Brain microvascular endothelial cell (primary cell): ENCODE measurements around the gene ZNF621.
A peak's percentile ranks its signal among the peaks of the same experiment; 100 is the strongest.

Source experiments
- DNase-seq: peaks from one replicate; pipeline ENCODE4 v3.0.0-alpha.2; 2020
- H3K27ac ChIP-seq: fragments of 250-450 bp; sonication (Bioruptor Pico); 2 replicates; pipeline ENCODE4 v1.5.1; 2020; ENCODE audit warnings: mild to moderate bottlenecking, moderate library complexity
- H3K27me3 ChIP-seq: fragments of 250-450 bp; sonication (Bioruptor Pico); replicated peaks from 2 replicates; pipeline ENCODE4 v1.5.1; 2020; ENCODE audit warnings: mild to moderate bottlenecking
- H3K36me3 ChIP-seq: fragments of 250-450 bp; sonication (Bioruptor Pico); replicated peaks from 2 replicates; pipeline ENCODE4 v1.5.1; 2020; ENCODE audit warnings: mild to moderate bottlenecking
- H3K4me3 ChIP-seq: 2 replicates; pipeline ENCODE4 v1.5.1; 2011; ENCODE audit warnings: low read depth, mild to moderate bottlenecking, control low read depth, low read length, moderate library complexity
- CTCF ChIP-seq: IDR thresholded peaks from 2 replicates; pipeline ENCODE4 v1.5.1; 2011; ENCODE audit warnings: low read depth, mild to moderate bottlenecking, moderate library complexity, low read length, control low read depth, inconsistent platforms; ENCODE audit errors: missing control alignments
- in situ Hi-C: cut with HindIII; loops from 2 replicates; pipeline ENCODE4 v1.10.0; 2017; ENCODE audit warnings: low sequenced_read_pairs, low pct_ligation_motif_present

The ZNF621 gene

GRCh38 chr3:40582401-40583027 lies 57.8 kb downstream of the ZNF621 start:
- Histone ChIP-seq H3K4me3 (no peak overlapping the region), H3K27ac (no peak overlapping the region), H3K36me3 (no peaks in the 10 kb centered on the region), H3K27me3 (no peaks in the 10 kb centered on the region)
- no peak for TF ChIP-seq CTCF
- in situ Hi-C loops = loop anchor here (25.0 kb wide), 1 partner anchor 655 kb away; no protein-coding TSS in a partner anchor
- no peak for DNase-seq

- no peak for TF ChIP-seq CTCF
- in situ Hi-C loops = loop anchor here (25.0 kb wide), 1 partner anchor 654 kb away; no protein-coding TSS in a partner anchor
- DNase-seq = no peak
Observed at GRCh38 chr3:40583691-40584090, 58.9 kb downstream of the ZNF621 start.

GRCh38 chr3:40584625-40585189 lies 59.9 kb downstream of the ZNF621 start:
- no peaks in the 10 kb centered on the region for H3K36me3 ChIP-seq
- peak; percentile 81 for DNase-seq
- H3K4me3 ChIP-seq = peak overlapping the region; percentile 22
- peak; percentile 99 for TF ChIP-seq CTCF
- H3K27ac ChIP-seq = no peak overlapping the region
- in situ Hi-C loops = loop anchor here (25.0 kb wide), 1 partner anchor 653 kb away; no protein-coding TSS in a partner anchor
- no peaks in the 10 kb centered on the region for H3K27me3 ChIP-seq

More at GRCh38 chr3:40583691-40584090, 58.9 kb downstream of the ZNF621 start:
- Histone ChIP-seq H3K27me3 (no peaks in the 10 kb centered on the region), H3K36me3 (no peaks in the 10 kb centered on the region), H3K27ac (no peak overlapping the region), H3K4me3 (no peak overlapping the region)

- in situ Hi-C loops = loop anchor here (25.0 kb wide), 1 partner anchor 652 kb away; no protein-coding TSS in a partner anchor
- Histone ChIP-seq H3K36me3 (no peaks in the 10 kb centered on the region), H3K27me3 (no peaks in the 10 kb centered on the region), H3K27ac (no peak overlapping the region), H3K4me3 (no peak overlapping the region)
- DNase-seq = no peak
- TF ChIP-seq CTCF = no peak
Observed at GRCh38 chr3:40585381-40586016, 60.7 kb downstream of the ZNF621 start.

- Histone ChIP-seq H3K36me3 (no peaks in the 10 kb centered on the region), H3K27ac (no peak overlapping the region), H3K27me3 (no peaks in the 10 kb centered on the region), H3K4me3 (no peak overlapping the region)
- TF ChIP-seq CTCF = no peak
- no peak for DNase-seq
- in situ Hi-C loops = loop anchor here (25.0 kb wide), 1 partner anchor 650 kb away; no protein-coding TSS in a partner anchor
Observed at GRCh38 chr3:40586901-40587300, 62.1 kb downstream of the ZNF621 start.
